IPS-11a (cell line): ENCODE results near the gene YBX2.

Experiments
- H3K4me3 ChIP-seq: one replicate; pipeline ENCODE4 v1.5.1; 2013; ENCODE audit warnings: low read depth, low read length, control low read depth

Gene YBX2

GRCh38 chr17:7323731-7324437, 29.4 kb upstream of the YBX2 start:
- H3K4me3 ChIP-seq = no peak overlapping the region

- no peak overlapping the region for H3K4me3 ChIP-seq
These were observed 28.2 kb upstream of the YBX2 start for GRCh38 chr17:7322520-7323194.

GRCh38 chr17:7321466-7321865, 27.0 kb upstream of the YBX2 start:
- H3K4me3 ChIP-seq = no peak overlapping the region

GRCh38 chr17:7318121-7318860, 23.9 kb upstream of the YBX2 start:
- no peak overlapping the region for H3K4me3 ChIP-seq

- no peak overlapping the region for H3K4me3 ChIP-seq
These were observed 22.8 kb upstream of the YBX2 start for GRCh38 chr17:7317161-7317803.

- peak overlapping the region; percentile 91 for H3K4me3 ChIP-seq
These were observed 21.3 kb upstream of the YBX2 start for GRCh38 chr17:7315570-7316235.

DNA sequence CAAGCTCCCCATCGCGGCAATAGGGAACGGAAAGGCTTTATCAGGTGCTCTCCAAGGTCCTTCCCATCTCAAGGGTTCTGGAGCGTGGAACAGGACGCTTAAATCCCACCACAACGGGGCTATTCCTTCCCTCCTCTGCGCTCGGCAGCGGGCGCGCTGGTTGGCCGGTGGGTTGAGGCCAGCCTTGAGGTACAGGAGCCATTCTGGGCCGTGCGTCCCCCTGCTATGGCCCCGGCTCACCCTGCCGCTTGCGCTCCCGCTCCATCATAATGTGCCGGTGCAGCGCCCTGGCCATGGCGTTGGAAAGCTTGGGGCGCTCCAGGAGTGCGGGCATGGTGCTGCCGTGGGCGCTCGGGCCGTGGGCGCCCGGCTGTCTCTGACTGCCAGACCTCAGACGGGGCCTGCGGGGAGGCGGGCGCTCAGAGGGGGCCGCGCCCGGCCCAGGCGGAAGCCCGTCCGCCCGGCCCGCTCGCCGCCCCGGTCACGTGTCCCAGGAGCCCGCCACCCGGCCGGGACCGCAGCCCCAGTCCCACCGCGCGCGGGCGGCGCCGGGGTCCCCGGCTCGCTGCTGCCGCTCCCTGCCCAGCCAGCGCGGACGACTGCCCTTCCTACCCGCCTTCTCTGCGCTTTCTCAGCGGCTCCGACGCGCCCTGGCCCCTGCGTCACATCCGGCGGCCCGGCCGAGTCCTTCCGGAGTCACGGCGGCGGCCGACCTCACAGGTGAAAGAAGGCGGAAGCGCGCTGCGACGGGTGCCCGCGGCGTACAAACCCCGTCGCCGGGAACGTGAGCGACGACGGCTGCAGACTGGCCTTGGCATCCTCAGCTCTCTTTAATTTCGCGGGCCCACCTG, 20.5 kb upstream of the YBX2 start, which contains the start of gene GPS2:
TSS of gene GPS2 (minus strand) at position 642 of the 851 bp plus-strand sequence. CDS start at position 334, 308 bp downstream.
- peak within 1 kb of the TSS; percentile 91 for H3K4me3 ChIP-seq

GRCh38 chr17:7313890-7314718, 19.7 kb upstream of the YBX2 start:
- H3K4me3 ChIP-seq = peak overlapping the region; percentile 91

GRCh38 chr17:7313088-7313889, 18.9 kb upstream of the YBX2 start:
- no peak overlapping the region for H3K4me3 ChIP-seq

DNA sequence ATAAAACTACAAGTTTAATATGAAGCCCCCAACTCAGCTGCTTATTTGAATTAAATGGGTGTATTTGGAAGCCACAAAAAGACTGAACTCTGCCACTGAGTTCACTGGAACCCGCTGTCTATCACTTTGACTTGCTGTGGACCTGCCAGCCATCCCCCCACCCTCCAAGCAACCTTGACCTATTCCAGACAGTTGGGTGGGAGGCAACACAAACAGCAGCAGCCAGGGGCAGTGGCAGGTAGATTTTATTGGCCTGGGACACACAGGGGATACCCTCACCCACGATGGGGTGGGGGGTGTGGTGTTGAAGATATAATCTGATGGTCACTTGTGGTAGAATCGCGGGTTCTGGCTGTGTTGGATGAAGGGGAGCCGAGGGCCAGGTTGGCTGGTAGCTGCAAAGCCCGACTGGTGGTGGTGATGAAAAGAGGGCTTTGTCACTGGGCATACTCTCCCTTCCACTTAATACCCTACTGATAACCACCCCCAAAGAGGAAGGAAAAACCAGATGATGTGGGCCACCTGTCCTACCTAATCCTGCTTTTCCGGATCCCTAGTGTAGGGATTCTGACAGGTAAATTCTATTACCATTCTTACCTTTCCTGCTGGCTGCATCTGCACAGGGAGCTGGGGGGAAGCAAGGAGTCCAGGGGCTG, 18.1 kb upstream of the YBX2 start:
- H3K4me3 ChIP-seq = no peak overlapping the region

- no peak overlapping the region for H3K4me3 ChIP-seq
These were observed 16.8 kb upstream of the YBX2 start for GRCh38 chr17:7311110-7311705.

- peak overlapping the region; percentile 97 for H3K4me3 ChIP-seq
These were observed 15.2 kb upstream of the YBX2 start for GRCh38 chr17:7309628-7310027.

- H3K4me3 ChIP-seq = peak overlapping the region; percentile 97
These were observed 14.4 kb upstream of the YBX2 start for GRCh38 chr17:7308625-7309433.

DNA sequence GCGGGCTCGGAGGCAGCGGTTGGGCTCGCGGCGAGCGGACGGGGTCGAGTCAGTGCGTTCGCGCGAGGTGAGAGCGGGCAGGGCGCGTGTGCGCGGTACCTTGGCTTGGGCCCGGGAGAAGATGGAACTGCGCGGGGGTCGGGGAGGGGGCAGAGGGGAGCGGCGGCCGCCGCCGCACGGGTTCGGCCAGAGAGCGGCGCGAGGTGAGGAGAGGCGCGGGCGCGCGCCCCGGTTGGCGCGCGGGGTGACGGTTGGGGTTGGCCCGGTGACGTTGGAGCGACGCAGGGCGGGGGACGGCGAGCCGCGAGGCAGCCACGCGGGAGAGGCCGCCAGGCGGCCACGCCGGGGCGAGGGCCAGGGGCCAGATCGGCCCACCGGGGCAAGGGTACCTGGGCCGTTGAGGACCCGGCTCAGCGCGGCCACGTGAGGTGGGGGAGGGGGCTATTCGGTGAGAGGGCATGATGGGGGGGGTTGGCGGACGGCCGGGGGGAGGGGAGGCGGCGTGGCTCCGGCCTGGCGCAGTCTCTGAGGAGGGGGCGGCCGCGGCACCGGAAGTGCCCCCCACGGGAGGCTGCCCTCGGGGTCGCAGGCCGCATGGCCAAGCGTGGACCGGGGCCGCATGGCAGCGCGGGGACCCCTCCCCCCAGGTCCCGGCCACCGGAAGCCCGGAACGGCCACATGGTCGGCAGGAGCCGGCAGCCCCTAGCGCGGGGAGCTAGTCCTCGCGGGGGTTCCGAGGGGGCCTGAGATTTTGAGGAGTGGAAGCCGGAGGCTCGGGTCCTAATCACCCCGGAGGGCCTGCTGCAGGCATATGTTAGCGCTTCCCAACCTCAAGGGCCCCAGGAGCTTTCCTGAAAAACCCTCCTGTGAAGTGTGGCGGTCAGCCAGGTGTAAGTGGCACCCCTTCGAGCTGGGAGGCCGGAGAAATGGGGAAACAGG, 13.5 kb upstream of the YBX2 start:
- peak overlapping the region; percentile 97 for H3K4me3 ChIP-seq
